ENCODE results near the gene HOXD11. TPM values are rescaled to one million over a fixed set of nuclear protein-coding genes. Genes with fewer than 3 reads are reported as not detected.

HOXD11 gene
- total and polyA plus RNA-seq, 9 of the 15 experiments (the other 6 are each of a cell fraction or from before 2014, with no cell fraction given) = not detected

DNA sequence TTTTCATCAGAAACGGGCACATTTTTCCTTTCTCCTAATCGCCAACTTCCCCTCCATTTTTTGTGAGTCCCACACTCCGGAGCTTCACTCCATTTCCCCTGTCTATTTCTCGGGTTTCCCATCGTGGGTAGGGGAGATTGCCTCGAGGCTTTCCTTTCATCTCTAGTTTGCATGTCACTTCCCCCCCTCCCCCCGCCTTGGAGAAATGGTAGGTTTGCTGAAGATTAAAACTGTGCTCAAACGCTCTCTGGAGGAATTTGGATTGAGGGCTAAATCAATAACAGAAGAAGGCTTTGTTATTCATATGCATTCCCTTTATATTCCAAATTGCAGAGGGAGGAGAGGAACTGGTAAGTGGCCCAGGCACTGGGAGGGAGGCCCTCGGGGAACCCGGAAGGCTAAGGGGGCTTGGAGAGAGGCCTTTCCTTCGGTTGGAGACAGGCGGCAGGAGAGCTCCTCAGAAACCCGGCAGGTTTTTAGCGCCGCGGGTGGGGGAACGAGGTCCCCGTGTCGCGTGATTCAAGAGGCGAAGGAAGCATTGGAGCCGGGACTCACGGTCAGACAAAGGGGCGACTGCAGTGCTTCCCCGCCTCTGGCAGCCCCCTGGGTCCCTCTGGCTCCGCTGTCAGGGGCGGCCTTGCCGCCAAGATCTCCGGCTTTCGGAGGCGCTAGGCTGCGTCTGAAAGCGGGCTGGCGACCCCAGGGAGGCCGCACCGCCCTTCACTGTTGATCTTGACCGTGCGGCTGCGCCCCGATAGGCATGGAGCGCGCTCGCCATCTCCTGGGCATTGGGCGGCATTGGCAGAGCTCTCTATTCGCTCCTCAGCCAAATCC is 9.9 kb upstream of the HOXD11 start (continued):
- TF ChIP-seq MYBL2 (IDR thresholded peaks at IDR 0.05; ENCODE audit: low read depth) (no peak), MYBL2 (CRISPR knock-in tag; IDR thresholded peaks at IDR 0.05; ENCODE audit: borderline replicate concordance) (no peak), PPARD (CRISPR knock-in tag; IDR thresholded peaks at IDR 0.05) (no peak), YY1 (IDR thresholded peaks at IDR 0.05; ENCODE audit: borderline replicate concordance in 1 of 3, control insufficient read depth in 1 of 3, extremely low read depth in 1 of 3, insufficient read depth in 3 of 3, insufficient read length in 1 of 3, insufficient replicate concordance in 2 of 3, low read depth in 1 of 3, low read length in 2 of 3) (no peak), PHF21A (IDR thresholded peaks at IDR 0.05; ENCODE audit: borderline replicate concordance, low read depth) (no peak), BCL6 (CRISPR knock-in tag; IDR thresholded peaks at IDR 0.05) (no peak), IFI16 (CRISPR knock-in tag; IDR thresholded peaks at IDR 0.05) (no peak), KLF10 (CRISPR knock-in tag; IDR thresholded peaks at IDR 0.05) (no peak)
- TF ChIP-seq, protein P1, sequence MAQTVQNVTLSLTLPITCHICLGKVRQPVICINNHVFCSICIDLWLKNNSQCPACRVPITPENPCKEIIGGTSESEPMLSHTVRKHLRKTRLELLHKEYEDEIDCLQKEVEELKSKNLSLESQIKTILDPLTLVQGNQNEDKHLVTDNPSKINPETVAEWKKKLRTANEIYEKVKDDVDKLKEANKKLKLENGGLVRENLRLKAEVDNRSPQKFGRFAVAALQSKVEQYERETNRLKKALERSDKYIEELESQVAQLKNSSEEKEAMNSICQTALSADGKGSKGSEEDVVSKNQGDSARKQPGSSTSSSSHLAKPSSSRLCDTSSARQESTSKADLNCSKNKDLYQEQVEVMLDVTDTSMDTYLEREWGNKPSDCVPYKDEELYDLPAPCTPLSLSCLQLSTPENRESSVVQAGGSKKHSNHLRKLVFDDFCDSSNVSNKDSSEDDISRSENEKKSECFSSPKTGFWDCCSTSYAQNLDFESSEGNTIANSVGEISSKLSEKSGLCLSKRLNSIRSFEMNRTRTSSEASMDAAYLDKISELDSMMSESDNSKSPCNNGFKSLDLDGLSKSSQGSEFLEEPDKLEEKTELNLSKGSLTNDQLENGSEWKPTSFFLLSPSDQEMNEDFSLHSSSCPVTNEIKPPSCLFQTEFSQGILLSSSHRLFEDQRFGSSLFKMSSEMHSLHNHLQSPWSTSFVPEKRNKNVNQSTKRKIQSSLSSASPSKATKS (CRISPR knock-in tag; IDR thresholded peaks at IDR 0.05) = no peak
- TF ChIP-seq, protein P2, sequence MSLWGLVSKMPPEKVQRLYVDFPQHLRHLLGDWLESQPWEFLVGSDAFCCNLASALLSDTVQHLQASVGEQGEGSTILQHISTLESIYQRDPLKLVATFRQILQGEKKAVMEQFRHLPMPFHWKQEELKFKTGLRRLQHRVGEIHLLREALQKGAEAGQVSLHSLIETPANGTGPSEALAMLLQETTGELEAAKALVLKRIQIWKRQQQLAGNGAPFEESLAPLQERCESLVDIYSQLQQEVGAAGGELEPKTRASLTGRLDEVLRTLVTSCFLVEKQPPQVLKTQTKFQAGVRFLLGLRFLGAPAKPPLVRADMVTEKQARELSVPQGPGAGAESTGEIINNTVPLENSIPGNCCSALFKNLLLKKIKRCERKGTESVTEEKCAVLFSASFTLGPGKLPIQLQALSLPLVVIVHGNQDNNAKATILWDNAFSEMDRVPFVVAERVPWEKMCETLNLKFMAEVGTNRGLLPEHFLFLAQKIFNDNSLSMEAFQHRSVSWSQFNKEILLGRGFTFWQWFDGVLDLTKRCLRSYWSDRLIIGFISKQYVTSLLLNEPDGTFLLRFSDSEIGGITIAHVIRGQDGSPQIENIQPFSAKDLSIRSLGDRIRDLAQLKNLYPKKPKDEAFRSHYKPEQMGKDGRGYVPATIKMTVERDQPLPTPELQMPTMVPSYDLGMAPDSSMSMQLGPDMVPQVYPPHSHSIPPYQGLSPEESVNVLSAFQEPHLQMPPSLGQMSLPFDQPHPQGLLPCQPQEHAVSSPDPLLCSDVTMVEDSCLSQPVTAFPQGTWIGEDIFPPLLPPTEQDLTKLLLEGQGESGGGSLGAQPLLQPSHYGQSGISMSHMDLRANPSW (CRISPR knock-in tag; IDR thresholded peaks at IDR 0.05) = no peak
- TF ChIP-seq, protein P3, sequence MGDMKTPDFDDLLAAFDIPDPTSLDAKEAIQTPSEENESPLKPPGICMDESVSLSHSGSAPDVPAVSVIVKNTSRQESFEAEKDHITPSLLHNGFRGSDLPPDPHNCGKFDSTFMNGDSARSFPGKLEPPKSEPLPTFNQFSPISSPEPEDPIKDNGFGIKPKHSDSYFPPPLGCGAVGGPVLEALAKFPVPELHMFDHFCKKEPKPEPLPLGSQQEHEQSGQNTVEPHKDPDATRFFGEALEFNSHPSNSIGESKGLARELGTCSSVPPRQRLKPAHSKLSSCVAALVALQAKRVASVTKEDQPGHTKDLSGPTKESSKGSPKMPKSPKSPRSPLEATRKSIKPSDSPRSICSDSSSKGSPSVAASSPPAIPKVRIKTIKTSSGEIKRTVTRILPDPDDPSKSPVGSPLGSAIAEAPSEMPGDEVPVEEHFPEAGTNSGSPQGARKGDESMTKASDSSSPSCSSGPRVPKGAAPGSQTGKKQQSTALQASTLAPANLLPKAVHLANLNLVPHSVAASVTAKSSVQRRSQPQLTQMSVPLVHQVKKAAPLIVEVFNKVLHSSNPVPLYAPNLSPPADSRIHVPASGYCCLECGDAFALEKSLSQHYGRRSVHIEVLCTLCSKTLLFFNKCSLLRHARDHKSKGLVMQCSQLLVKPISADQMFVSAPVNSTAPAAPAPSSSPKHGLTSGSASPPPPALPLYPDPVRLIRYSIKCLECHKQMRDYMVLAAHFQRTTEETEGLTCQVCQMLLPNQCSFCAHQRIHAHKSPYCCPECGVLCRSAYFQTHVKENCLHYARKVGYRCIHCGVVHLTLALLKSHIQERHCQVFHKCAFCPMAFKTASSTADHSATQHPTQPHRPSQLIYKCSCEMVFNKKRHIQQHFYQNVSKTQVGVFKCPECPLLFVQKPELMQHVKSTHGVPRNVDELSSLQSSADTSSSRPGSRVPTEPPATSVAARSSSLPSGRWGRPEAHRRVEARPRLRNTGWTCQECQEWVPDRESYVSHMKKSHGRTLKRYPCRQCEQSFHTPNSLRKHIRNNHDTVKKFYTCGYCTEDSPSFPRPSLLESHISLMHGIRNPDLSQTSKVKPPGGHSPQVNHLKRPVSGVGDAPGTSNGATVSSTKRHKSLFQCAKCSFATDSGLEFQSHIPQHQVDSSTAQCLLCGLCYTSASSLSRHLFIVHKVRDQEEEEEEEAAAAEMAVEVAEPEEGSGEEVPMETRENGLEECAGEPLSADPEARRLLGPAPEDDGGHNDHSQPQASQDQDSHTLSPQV (IDR thresholded peaks at IDR 0.05) = no peak

Measured in K562 (cell line).